Prostate gland (tissue), 2 donors: ENCODE measurements around the gene ARHGAP19.

Experiments
- CTCF ChIP-seq, 4 experiments: fragments of 200-600 bp in 2 of 4; fragments of 450-650 bp in 2 of 4; sonication (generic) in 2 of 4; IDR thresholded peaks; 1 replicate in 3 of 4; 2 replicates in 1 of 4; pipeline ENCODE4 v1.5.1; 2016 to 2019; ENCODE audit warnings: antibody characterized with exemption in 4 of 4, mild to moderate bottlenecking in 2 of 4, moderate library complexity in 2 of 4
- POLR2A ChIP-seq: fragments of 450-650 bp; IDR thresholded peaks from one replicate; pipeline ENCODE4 v1.6.1; 2016; ENCODE audit warnings: antibody characterized with exemption, mild to moderate bottlenecking
- POLR2AphosphoS5 ChIP-seq: sonication (generic); formaldehyde crosslinking; IDR thresholded peaks from one replicate; pipeline ENCODE4 v1.6.1; 2017; ENCODE audit warnings: antibody characterized with exemption

GRCh38 chr10:97292097-97292861 lies at the start of gene ARHGAP19:
- peak; percentile 92 for TF ChIP-seq POLR2A
- peak in 1 of 4 experiments; percentile 38 for TF ChIP-seq CTCF (IDR thresholded peaks at IDR 0.05)
- TF ChIP-seq POLR2AphosphoS5: peak; percentile 97
